Left kidney (tissue), 2 donors: ENCODE measurements around the gene CCL19. TPM values are rescaled to one million over a fixed set of nuclear protein-coding genes. Genes with fewer than 3 reads are reported as not detected.

Experiments used
- DNase-seq: peaks from one replicate; pipeline ENCODE4 v3.0.0-alpha.2; 2013
- polyA plus RNA-seq: library from polyadenylated mRNA; unstranded; fragments of 120-200 nt; gene quantifications from one replicate; pipeline ENCODE4 v1.2.1, GENCODE V29; 2013; ENCODE audit not compliant: insufficient read length

Gene CCL19
- polyA plus RNA-seq, 1 donor: not detected

GRCh38 chr9:34694811-34695210 lies 3.7 kb upstream of the CCL19 start:
- no peak for DNase-seq

GRCh38 chr9:34693560-34693959 lies 2.5 kb upstream of the CCL19 start:
- DNase-seq: no peak

- no peak for DNase-seq
Observed at GRCh38 chr9:34691936-34692315, 850 bp upstream of the CCL19 start.

- DNase-seq: no peak
Observed at GRCh38 chr9:34689512-34689911, 1.6 kb downstream of the CCL19 start.

GRCh38 chr9:34689116-34689470 lies 2.0 kb downstream of the CCL19 start:
- DNase-seq: no peak

GRCh38 chr9:34688329-34689115 lies 2.6 kb downstream of the CCL19 start:
- DNase-seq: no peak

GRCh38 chr9:34687276-34688030 lies 3.6 kb downstream of the CCL19 start:
- no peak for DNase-seq

- no peak for DNase-seq
Observed at GRCh38 chr9:34686732-34687131, 4.3 kb downstream of the CCL19 start.

GRCh38 chr9:34686231-34686630 lies 4.8 kb downstream of the CCL19 start:
- DNase-seq: no peak

GRCh38 chr9:34685591-34685990 lies 5.5 kb downstream of the CCL19 start:
- DNase-seq: no peak

GRCh38 chr9:34684816-34685215 lies 6.3 kb downstream of the CCL19 start:
- no peak for DNase-seq

GRCh38 chr9:34684145-34684544 lies 6.9 kb downstream of the CCL19 start:
- no peak for DNase-seq

GRCh38 chr9:34675869-34676268 lies 15.2 kb downstream of the CCL19 start:
- no peak for DNase-seq

- peak; percentile 67 for DNase-seq
Observed at GRCh38 chr9:34675048-34675714, 15.9 kb downstream of the CCL19 start.

GRCh38 chr9:34674440-34674839 lies 16.6 kb downstream of the CCL19 start:
- DNase-seq: no peak

GRCh38 chr9:34671307-34671706 lies 19.8 kb downstream of the CCL19 start:
- no peak for DNase-seq

GRCh38 chr9:34669809-34670562 lies 21.1 kb downstream of the CCL19 start:
- no peak for DNase-seq

GRCh38 chr9:34665381-34666250 lies 25.5 kb downstream of the CCL19 start:
- peak; percentile 93 for DNase-seq

- DNase-seq: no peak
Observed at GRCh38 chr9:34665067-34665380, 26.1 kb downstream of the CCL19 start.

- DNase-seq: peak; percentile 83
Observed at GRCh38 chr9:34664281-34665066, 26.6 kb downstream of the CCL19 start.

- no peak for DNase-seq
Observed at GRCh38 chr9:34663303-34663605, 27.8 kb downstream of the CCL19 start.
